HG03064 (cell line): Measurements from ENCODE around the gene HBS1L.

Experiments used
- ATAC-seq: cut with Tn5 transposase; IDR thresholded peaks from one replicate; pipeline ENCODE4 v1.9.1; 2021; ENCODE audit warnings: low read depth; ENCODE audit not compliant: unreplicated experiment

Gene HBS1L

GRCh38 chr6:135004399-135004798 lies 50.2 kb downstream of the HBS1L start:
- no peak for ATAC-seq

GRCh38 chr6:135002974-135003703 lies 51.5 kb downstream of the HBS1L start:
- ATAC-seq, result peak; percentile 94

GRCh38 chr6:135002229-135002844 lies 52.3 kb downstream of the HBS1L start:
- no peak for ATAC-seq

GRCh38 chr6:134999107-134999506 lies 55.5 kb downstream of the HBS1L start:
- no peak for ATAC-seq

GRCh38 chr6:134997133-134997995 lies 57.3 kb downstream of the HBS1L start:
- no peak for ATAC-seq

- no peak for ATAC-seq
Measured at GRCh38 chr6:134995536-134995935, 59.1 kb downstream of the HBS1L start.

GRCh38 chr6:134994431-134994830 lies 60.2 kb downstream of the HBS1L start:
- ATAC-seq, result no peak

- ATAC-seq, result no peak
Measured at GRCh38 chr6:134992155-134992554, 62.5 kb downstream of the HBS1L start.

- no peak for ATAC-seq
Measured at GRCh38 chr6:134990262-134990661, 64.4 kb downstream of the HBS1L start.

- ATAC-seq, result no peak
Measured at GRCh38 chr6:134984821-134985220, 69.8 kb downstream of the HBS1L start.

- no peak for ATAC-seq
Measured at GRCh38 chr6:134983823-134984222, 70.8 kb downstream of the HBS1L start.

- ATAC-seq, result no peak
Measured at GRCh38 chr6:134982161-134982560, 72.5 kb downstream of the HBS1L start.

- ATAC-seq, result no peak
Measured at GRCh38 chr6:134980846-134981245, 73.8 kb downstream of the HBS1L start.

- ATAC-seq, result peak; percentile 89
Measured at GRCh38 chr6:134979142-134979541, 75.5 kb downstream of the HBS1L start.

- no peak for ATAC-seq
Measured at GRCh38 chr6:134974370-134974769, 80.3 kb downstream of the HBS1L start.

GRCh38 chr6:134967711-134968110 lies 86.9 kb downstream of the HBS1L start:
- ATAC-seq, result no peak

GRCh38 chr6:134964451-134965203 lies 90.0 kb downstream of the HBS1L start:
- no peak for ATAC-seq

- ATAC-seq, result no peak
Measured at GRCh38 chr6:134962421-134962820, 92.2 kb downstream of the HBS1L start.

- ATAC-seq, result no peak
Measured at GRCh38 chr6:134961366-134961765, 93.3 kb downstream of the HBS1L start.

GRCh38 chr6:134959603-134960002 lies 95.0 kb downstream of the HBS1L start:
- no peak for ATAC-seq

- ATAC-seq, result no peak
Measured at GRCh38 chr6:134956676-134957075, 97.9 kb downstream of the HBS1L start.
